Uterus (tissue), 4 donors: Measurements from ENCODE around the gene COL5A1. TPM values are rescaled to one million over a fixed set of nuclear protein-coding genes. Genes with fewer than 3 reads are reported as not detected.

Source experiments
- DNase-seq, 2 donors: peaks; one replicate each; pipeline ENCODE4 v3.0.0-alpha.2; 2019 to 2020
- H3K27ac ChIP-seq, 2 donors: fragments of 200-600 bp; sonication (generic); 1 replicate in 1 of 2; 2 replicates in 1 of 2; pipeline ENCODE4 v1.5.1; 2016 to 2018
- H3K27me3 ChIP-seq, 2 donors: fragments of 200-600 bp; sonication (generic); one replicate each; pipeline ENCODE4 v1.5.1; 2018 to 2019; ENCODE audit warnings: control low read depth in 1 of 2
- H3K36me3 ChIP-seq, 2 donors: fragments of 200-600 bp; sonication (generic); one replicate each; pipeline ENCODE4 v1.5.1; 2019; ENCODE audit warnings: control low read depth in 1 of 2
- H3K4me1 ChIP-seq, 2 donors: fragments of 200-600 bp; sonication (generic); one replicate each; pipeline ENCODE4 v1.5.1; 2018 to 2019; ENCODE audit warnings: control low read depth in 1 of 2
- H3K4me3 ChIP-seq, 2 donors: fragments of 200-600 bp; sonication (generic); 1 replicate in 1 of 2; 2 replicates in 1 of 2; pipeline ENCODE4 v1.5.1; 2018 to 2019; ENCODE audit warnings: mild to moderate bottlenecking in 1 of 2
- H3K9me3 ChIP-seq, 2 donors: fragments of 200-600 bp; sonication (generic); one replicate each; pipeline ENCODE4 v1.5.1; 2019; ENCODE audit warnings: control low read depth in 1 of 2
- CTCF ChIP-seq, 4 experiments: fragments of 200-600 bp in 2 of 4; fragments of 450-650 bp in 2 of 4; sonication (generic) in 2 of 4; IDR thresholded peaks; one replicate each; pipeline ENCODE4 v1.5.1; 2016 to 2019; ENCODE audit warnings: antibody characterized with exemption in 4 of 4, mild to moderate bottlenecking in 2 of 4, moderate library complexity in 1 of 4
- POLR2A ChIP-seq, 2 donors: fragments of 450-650 bp; IDR thresholded peaks; one replicate each; pipeline ENCODE4 v1.6.1; 2016; ENCODE audit warnings: antibody characterized with exemption in 2 of 2, mild to moderate bottlenecking in 1 of 2, moderate library complexity in 1 of 2
- intact Hi-C: fragments of 100-400 bp; cut with DNase I; formaldehyde crosslinking; loops from one replicate; pipeline ENCODE4 v1.15.1; 2023; ENCODE audit warnings: low total_unique reads
- total RNA-seq, 4 donors: library from RNA; depleted of rRNA in 3 of 4; stranded (reverse); fragments of >200 nt in 3 of 4; gene quantifications; one replicate each; pipeline versions ENCODE4 v1.1.0 to v1.2.4, GENCODE V29; 2014 to 2023
- donor health status: DM: yes; HTN: yes; CAD: no.

The COL5A1 gene
- total RNA-seq, 4 donors from 2014 or later, result 21.2 to 604 (median 129) TPM

GRCh38 chr9:134669399-134669955, 27.9 kb downstream of the COL5A1 start:
- peaks cover 13 to 15% of the 10 kb centered on the region in 2 donors for H3K4me1 ChIP-seq
- TF ChIP-seq CTCF (IDR thresholded peaks at IDR 0.05) (no peak), POLR2A (IDR thresholded peaks at IDR 0.05) (no peak)
- DNase-seq, result no peak
- peak overlapping the region; percentile 19 to 70 for H3K27ac ChIP-seq
- intact Hi-C loops, result no loop called here
- H3K36me3 ChIP-seq, result no peaks in the 10 kb centered on the region
- no peaks in the 10 kb centered on the region for H3K9me3 ChIP-seq
- no peak overlapping the region for H3K4me3 ChIP-seq
- no peaks in the 10 kb centered on the region for H3K27me3 ChIP-seq

GRCh38 chr9:134670042-134670525, 28.5 kb downstream of the COL5A1 start:
- TF ChIP-seq POLR2A (IDR thresholded peaks at IDR 0.05), result no peak
- H3K4me3 ChIP-seq, result no peak overlapping the region
- intact Hi-C loops, result no loop called here
- no peak for DNase-seq
- no peaks in the 10 kb centered on the region for H3K9me3 ChIP-seq
- no peaks in the 10 kb centered on the region for H3K36me3 ChIP-seq
- peaks cover 13 to 15% of the 10 kb centered on the region in 2 donors for H3K4me1 ChIP-seq
- H3K27ac ChIP-seq, result peak overlapping the region; percentile 31 to 70
- no peaks in the 10 kb centered on the region for H3K27me3 ChIP-seq

GRCh38 chr9:134670851-134671281, 29.3 kb downstream of the COL5A1 start:
- DNase-seq, result no peak
- H3K27ac ChIP-seq, result peak overlapping the region; percentile 31 to 70
- intact Hi-C loops, result no loop called here
- TF ChIP-seq POLR2A (IDR thresholded peaks at IDR 0.05), result no peak
- H3K9me3 ChIP-seq, result no peaks in the 10 kb centered on the region
- peaks cover 13 to 15% of the 10 kb centered on the region in 2 donors for H3K4me1 ChIP-seq
- no peaks in the 10 kb centered on the region for H3K36me3 ChIP-seq
- no peak overlapping the region for H3K4me3 ChIP-seq
- no peaks in the 10 kb centered on the region for H3K27me3 ChIP-seq

- Histone ChIP-seq H3K9me3 (no peaks in the 10 kb centered on the region), H3K27ac (peak overlapping the region; percentile 31 to 70), H3K4me1 (peaks cover 13 to 15% of the 10 kb centered on the region in 2 donors), H3K4me3 (no peak overlapping the region), H3K27me3 (no peaks in the 10 kb centered on the region), H3K36me3 (no peaks in the 10 kb centered on the region)
- DNase-seq, result peak in 1 of 2 donors; percentile 16
- intact Hi-C loops, result no loop called here
- TF ChIP-seq CTCF (IDR thresholded peaks at IDR 0.05) (no peak), POLR2A (IDR thresholded peaks at IDR 0.05) (no peak)
Measured at GRCh38 chr9:134671341-134672113, 29.9 kb downstream of the COL5A1 start.

- no peak for DNase-seq
- H3K4me1 ChIP-seq, result peaks cover 3 to 21% of the 10 kb centered on the region in 2 donors
- no peaks in the 10 kb centered on the region for H3K36me3 ChIP-seq
- TF ChIP-seq POLR2A (IDR thresholded peaks at IDR 0.05) (no peak), CTCF (IDR thresholded peaks at IDR 0.05) (no peak)
- no peaks in the 10 kb centered on the region for H3K27me3 ChIP-seq
- H3K4me3 ChIP-seq, result no peak overlapping the region
- H3K27ac ChIP-seq, result no peak overlapping the region
- H3K9me3 ChIP-seq, result no peaks in the 10 kb centered on the region
- intact Hi-C loops, result no loop called here
Measured at GRCh38 chr9:134676361-134676760, 34.8 kb downstream of the COL5A1 start.

- Histone ChIP-seq H3K4me1 (peaks cover 0 to 22% of the 10 kb centered on the region in 2 donors), H3K9me3 (no peaks in the 10 kb centered on the region), H3K36me3 (no peaks in the 10 kb centered on the region), H3K4me3 (no peak overlapping the region), H3K27ac (no peak overlapping the region), H3K27me3 (no peaks in the 10 kb centered on the region)
- no peak for DNase-seq
- intact Hi-C loops, result no loop called here
- no peak for TF ChIP-seq POLR2A (IDR thresholded peaks at IDR 0.05)
Measured at GRCh38 chr9:134676886-134677285, 35.3 kb downstream of the COL5A1 start.
